Ascending aorta (tissue), 2 donors: ENCODE data around the gene POLR1G. TPM values are rescaled to one million over a fixed set of nuclear protein-coding genes. Genes with fewer than 3 reads are reported as not detected.
A peak's percentile ranks its signal among the peaks of the same experiment; 100 is the strongest.
"Not testable (repeated sequence)": the region's sequence is repeated elsewhere in the genome, so short reads cannot be mapped to it uniquely, and the experiment has no call there.

Source experiments
- DNase-seq, 2 donors: peaks; one replicate each; pipeline ENCODE4 v3.0.0-alpha.2; 2019; ENCODE audit warnings: low spot score in 2 of 2
- H3K27ac ChIP-seq, 2 donors: fragments of 200-600 bp; sonication (generic); one replicate each; pipeline ENCODE4 v1.5.1; 2016 to 2017; ENCODE audit warnings: mild to moderate bottlenecking in 1 of 2
- H3K27me3 ChIP-seq: fragments of 200-600 bp; sonication (generic); one replicate; pipeline ENCODE4 v1.5.1; 2017
- H3K36me3 ChIP-seq, 2 donors: fragments of 200-600 bp; sonication (generic); one replicate each; pipeline ENCODE4 v1.5.1; 2016
- H3K4me1 ChIP-seq, 2 donors: fragments of 200-600 bp; sonication (generic); one replicate each; pipeline ENCODE4 v1.5.1; 2016 to 2017; ENCODE audit warnings: mild to moderate bottlenecking in 1 of 2
- H3K4me3 ChIP-seq, 2 donors: fragments of 200-600 bp; sonication (generic); one replicate each; pipeline ENCODE4 v1.5.1; 2016 to 2017; ENCODE audit warnings: mild to moderate bottlenecking in 1 of 2
- H3K9me3 ChIP-seq, 2 donors: fragments of 200-600 bp; sonication (generic); one replicate each; pipeline ENCODE4 v1.5.1; 2016
- CTCF ChIP-seq, 3 experiments: fragments of 200-600 bp in 2 of 3; fragments of 450-650 bp in 1 of 3; sonication (generic) in 2 of 3; IDR thresholded peaks; one replicate each; pipeline ENCODE4 v1.5.1; 2016 to 2019; ENCODE audit warnings: antibody characterized with exemption in 3 of 3, mild to moderate bottlenecking in 1 of 3, moderate library complexity in 1 of 3
- intact Hi-C: fragments of 100-400 bp; cut with DNase I; formaldehyde crosslinking; loops from one replicate; pipeline ENCODE4 v1.15.1; 2023
- total RNA-seq: library from RNA; depleted of rRNA; stranded (reverse); fragments of >200 nt; gene quantifications from one replicate; pipeline ENCODE4 v1.1.0, GENCODE V29; 2016

POLR1G gene
- total RNA-seq, 1 donor from 2014 or later = 3.7 TPM

- Histone ChIP-seq H3K27ac (peak overlapping the region; percentile 89 to 95), H3K27me3 (no peaks in the 10 kb centered on the region), H3K9me3 (no peaks in the 10 kb centered on the region), H3K36me3 (peaks cover 0 to 10% of the 10 kb centered on the region in 2 donors), H3K4me3 (peak overlapping the region; percentile 69 to 85), H3K4me1 (peaks cover 0 to 37% of the 10 kb centered on the region in 2 donors)
- peak; percentile 67 to 94 for DNase-seq
- TF ChIP-seq CTCF (IDR thresholded peaks at IDR 0.05) = no peak
- intact Hi-C loops = loop anchor here (1.0 to 10.0 kb wide), 3 partner anchors 19 to 268 kb away; partner anchors contain the start of genes EML2, PPP1R13L, QPCTL and SNRPD2
These were observed 18.0 kb downstream of the POLR1G start for GRCh38 chr19:45424191-45425058.

- DNase-seq = peak in 1 of 2 donors; percentile 93
- peak overlapping the region; percentile 48 to 65 for H3K4me3 ChIP-seq
- intact Hi-C loops = loop anchor here (1.0 to 10.0 kb wide), 6 partner anchors 11 to 264 kb away; partner anchors contain the start of genes EML2, QPCTL and SNRPD2
- peaks cover 0 to 38% of the 10 kb centered on the region in 2 donors for H3K4me1 ChIP-seq
- H3K27ac ChIP-seq = peak overlapping the region; percentile 93
- H3K27me3 ChIP-seq = no peaks in the 10 kb centered on the region
- peak; percentile 63 to 72 (median 69) for TF ChIP-seq CTCF (IDR thresholded peaks at IDR 0.05)
- no peaks in the 10 kb centered on the region for H3K36me3 ChIP-seq
- H3K9me3 ChIP-seq = no peaks in the 10 kb centered on the region
These were observed 22.2 kb downstream of the POLR1G start for GRCh38 chr19:45428384-45429231.

- peak overlapping the region; percentile 93 for H3K27ac ChIP-seq
- H3K4me3 ChIP-seq, H3K36me3 ChIP-seq, DNase-seq, H3K27me3 ChIP-seq, H3K9me3 ChIP-seq: not testable (repeated sequence)
- intact Hi-C loops = loop anchor here (1.0 to 10.0 kb wide), 5 partner anchors 9 to 262 kb away; partner anchors contain the start of genes EML2, QPCTL and SNRPD2
- peaks cover 0 to 31% of the 10 kb centered on the region in 2 donors for H3K4me1 ChIP-seq
These were observed 23.5 kb downstream of the POLR1G start for GRCh38 chr19:45429896-45430295.

GRCh38 chr19:45431008-45431407 lies 24.6 kb downstream of the POLR1G start:
- H3K27ac ChIP-seq = peak overlapping the region; percentile 93
- DNase-seq, H3K36me3 ChIP-seq, H3K4me3 ChIP-seq, intact Hi-C loops, H3K27me3 ChIP-seq, H3K9me3 ChIP-seq: not testable (repeated sequence)
- peaks cover 0 to 22% of the 10 kb centered on the region in 2 donors for H3K4me1 ChIP-seq

- H3K4me3 ChIP-seq, H3K9me3 ChIP-seq, H3K27me3 ChIP-seq, DNase-seq, H3K36me3 ChIP-seq, H3K27ac ChIP-seq, intact Hi-C loops: not testable (repeated sequence)
- peaks cover 0 to 15% of the 10 kb centered on the region in 2 donors for H3K4me1 ChIP-seq
These were observed 26.1 kb downstream of the POLR1G start for GRCh38 chr19:45432543-45432942.

- no peak for DNase-seq
- intact Hi-C loops = no loop called here
- Histone ChIP-seq H3K27me3 (no peaks in the 10 kb centered on the region), H3K36me3 (no peaks in the 10 kb centered on the region), H3K27ac (no peak overlapping the region), H3K4me1 (peaks cover 2 to 11% of the 10 kb centered on the region in 2 donors), H3K4me3 (no peak overlapping the region), H3K9me3 (no peaks in the 10 kb centered on the region)
- no peak for TF ChIP-seq CTCF (IDR thresholded peaks at IDR 0.05)
These were observed 30.9 kb downstream of the POLR1G start for GRCh38 chr19:45437328-45437727.
